HG02571 (cell line): ENCODE measurements around the gene SPEM2.

ENCODE experiments used
- ATAC-seq: cut with Tn5 transposase; IDR thresholded peaks from one replicate; pipeline ENCODE4 v1.9.1; 2021; ENCODE audit warnings: mild to moderate bottlenecking, moderate library complexity; ENCODE audit not compliant: unreplicated experiment

The SPEM2 gene

GRCh38 chr17:7419819-7420610, 5.4 kb upstream of the SPEM2 start, which contains the start of gene SPEM1:
Gene SPEM1 (plus strand): TSS chr17:7420324. CDS start chr17:7420385, 61 bp downstream.
- no peak for ATAC-seq

GRCh38 chr17:7421186-7421585, 4.2 kb upstream of the SPEM2 start:
- ATAC-seq: no peak

GRCh38 chr17:7423679-7424078, 1.7 kb upstream of the SPEM2 start:
- no peak for ATAC-seq

- ATAC-seq: no peak
Measured at GRCh38 chr17:7425756-7426155, 340 bp downstream of the SPEM2 start.

GRCh38 chr17:7426203-7426863, 917 bp downstream of the SPEM2 start:
- no peak for ATAC-seq

GRCh38 chr17:7426896-7427489, 1.6 kb downstream of the SPEM2 start:
- ATAC-seq: no peak

GRCh38 chr17:7427549-7427948, 2.1 kb downstream of the SPEM2 start:
- no peak for ATAC-seq

- no peak for ATAC-seq
Measured at GRCh38 chr17:7428557-7428956, 3.1 kb downstream of the SPEM2 start, which contains the start of gene SPEM3. Gene SPEM3 (plus strand): TSS chr17:7428857. CDS start chr17:7428903, 46 bp downstream.

- ATAC-seq: no peak
Measured at GRCh38 chr17:7429722-7430121, 4.3 kb downstream of the SPEM2 start.

GRCh38 chr17:7431231-7431630, 5.8 kb downstream of the SPEM2 start:
- no peak for ATAC-seq

GRCh38 chr17:7432296-7432695, 6.9 kb downstream of the SPEM2 start:
- ATAC-seq: no peak

- no peak for ATAC-seq
Measured at GRCh38 chr17:7435676-7436555, 10.5 kb downstream of the SPEM2 start.

- ATAC-seq: no peak
Measured at GRCh38 chr17:7436556-7437368, 11.3 kb downstream of the SPEM2 start.

GRCh38 chr17:7437369-7437863, 12.0 kb downstream of the SPEM2 start:
- ATAC-seq: no peak

GRCh38 chr17:7437950-7438614, 12.7 kb downstream of the SPEM2 start:
- no peak for ATAC-seq

- no peak for ATAC-seq
Measured at GRCh38 chr17:7438656-7439460, 13.4 kb downstream of the SPEM2 start.

- ATAC-seq: no peak
Measured at GRCh38 chr17:7439462-7440112, 14.2 kb downstream of the SPEM2 start, which contains the start of gene FGF11. Gene FGF11 (plus strand): TSS chr17:7439512. CDS start chr17:7439621, 109 bp downstream.
